GM10266 (cell line): ENCODE data around the gene CBX8.

Experiments used
- DNase-seq: peaks from one replicate; pipeline ENCODE4 v3.0.0; 2012; ENCODE audit errors: extremely low spot score
- CTCF ChIP-seq: IDR thresholded peaks from 2 replicates; pipeline ENCODE4 v1.5.1; 2012; ENCODE audit warnings: mild to moderate bottlenecking, low read depth; ENCODE audit not compliant: control insufficient read depth, insufficient read depth; ENCODE audit errors: missing control alignments

Gene CBX8

GRCh38 chr17:79833744-79834564, 37.1 kb upstream of the CBX8 start:
- DNase-seq, result no peak
- no peak for TF ChIP-seq CTCF

GRCh38 chr17:79833110-79833450, 36.2 kb upstream of the CBX8 start:
- TF ChIP-seq CTCF, result no peak
- no peak for DNase-seq

- no peak for DNase-seq
- TF ChIP-seq CTCF, result no peak
These were observed 35.6 kb upstream of the CBX8 start for GRCh38 chr17:79832218-79833109.

- no peak for TF ChIP-seq CTCF
- DNase-seq, result no peak
These were observed 34.7 kb upstream of the CBX8 start for GRCh38 chr17:79831265-79832217.

- TF ChIP-seq CTCF, result no peak
- no peak for DNase-seq
These were observed 33.9 kb upstream of the CBX8 start for GRCh38 chr17:79830763-79831264.

- TF ChIP-seq CTCF, result no peak
- no peak for DNase-seq
These were observed 33.4 kb upstream of the CBX8 start for GRCh38 chr17:79830303-79830702.
